GM19238 (cell line): ENCODE data around the gene DRD2.

Experiments used
- DNase-seq: peaks from one replicate; pipeline ENCODE4 v3.0.0; 2011; ENCODE audit warnings: low spot score; ENCODE audit not compliant: insufficient read length

DRD2 gene

GRCh38 chr11:113446112-113446511 lies 29.1 kb downstream of the DRD2 start:
- no peak for DNase-seq

- no peak for DNase-seq
Observed at GRCh38 chr11:113444502-113445123, 30.6 kb downstream of the DRD2 start.

GRCh38 chr11:113440816-113441215 lies 34.4 kb downstream of the DRD2 start:
- no peak for DNase-seq

GRCh38 chr11:113436672-113437252 lies 38.4 kb downstream of the DRD2 start:
- DNase-seq, result no peak

GRCh38 chr11:113435190-113435968 lies 39.8 kb downstream of the DRD2 start:
- no peak for DNase-seq

- DNase-seq, result no peak
Observed at GRCh38 chr11:113431746-113432145, 43.5 kb downstream of the DRD2 start.

- DNase-seq, result no peak
Observed at GRCh38 chr11:113426686-113427085, 48.5 kb downstream of the DRD2 start.

- DNase-seq, result no peak
Observed at GRCh38 chr11:113420808-113421207, 54.4 kb downstream of the DRD2 start.

GRCh38 chr11:113419454-113420003 lies 55.7 kb downstream of the DRD2 start:
- no peak for DNase-seq

GRCh38 chr11:113417428-113417827 lies 57.8 kb downstream of the DRD2 start:
- no peak for DNase-seq

GRCh38 chr11:113415343-113415742 lies 59.9 kb downstream of the DRD2 start:
- no peak for DNase-seq

- DNase-seq, result no peak
Observed at GRCh38 chr11:113412675-113413074, 62.5 kb downstream of the DRD2 start.

- no peak for DNase-seq
Observed at GRCh38 chr11:113411536-113411935, 63.7 kb downstream of the DRD2 start.

- DNase-seq, result no peak
Observed at GRCh38 chr11:113410414-113411135, 64.6 kb downstream of the DRD2 start.

GRCh38 chr11:113409526-113409925 lies 65.7 kb downstream of the DRD2 start:
- no peak for DNase-seq

- no peak for DNase-seq
Observed at GRCh38 chr11:113408887-113409286, 66.3 kb downstream of the DRD2 start.

GRCh38 chr11:113408206-113408605 lies 67.0 kb downstream of the DRD2 start:
- DNase-seq, result no peak

- no peak for DNase-seq
Observed at GRCh38 chr11:113407163-113407562, 68.0 kb downstream of the DRD2 start.

- no peak for DNase-seq
Observed at GRCh38 chr11:113405724-113406478, 69.3 kb downstream of the DRD2 start.

- DNase-seq, result no peak
Observed at GRCh38 chr11:113404859-113405430, 70.3 kb downstream of the DRD2 start.

- no peak for DNase-seq
Observed at GRCh38 chr11:113401718-113402117, 73.5 kb downstream of the DRD2 start.
